ENCODE data around the gene SLC6A6. TPM values are rescaled to one million over a fixed set of nuclear protein-coding genes. Genes with fewer than 3 reads are reported as not detected.

The SLC6A6 gene
- total RNA-seq, 1 donor from 2014 or later = 35.4 TPM

DNA sequence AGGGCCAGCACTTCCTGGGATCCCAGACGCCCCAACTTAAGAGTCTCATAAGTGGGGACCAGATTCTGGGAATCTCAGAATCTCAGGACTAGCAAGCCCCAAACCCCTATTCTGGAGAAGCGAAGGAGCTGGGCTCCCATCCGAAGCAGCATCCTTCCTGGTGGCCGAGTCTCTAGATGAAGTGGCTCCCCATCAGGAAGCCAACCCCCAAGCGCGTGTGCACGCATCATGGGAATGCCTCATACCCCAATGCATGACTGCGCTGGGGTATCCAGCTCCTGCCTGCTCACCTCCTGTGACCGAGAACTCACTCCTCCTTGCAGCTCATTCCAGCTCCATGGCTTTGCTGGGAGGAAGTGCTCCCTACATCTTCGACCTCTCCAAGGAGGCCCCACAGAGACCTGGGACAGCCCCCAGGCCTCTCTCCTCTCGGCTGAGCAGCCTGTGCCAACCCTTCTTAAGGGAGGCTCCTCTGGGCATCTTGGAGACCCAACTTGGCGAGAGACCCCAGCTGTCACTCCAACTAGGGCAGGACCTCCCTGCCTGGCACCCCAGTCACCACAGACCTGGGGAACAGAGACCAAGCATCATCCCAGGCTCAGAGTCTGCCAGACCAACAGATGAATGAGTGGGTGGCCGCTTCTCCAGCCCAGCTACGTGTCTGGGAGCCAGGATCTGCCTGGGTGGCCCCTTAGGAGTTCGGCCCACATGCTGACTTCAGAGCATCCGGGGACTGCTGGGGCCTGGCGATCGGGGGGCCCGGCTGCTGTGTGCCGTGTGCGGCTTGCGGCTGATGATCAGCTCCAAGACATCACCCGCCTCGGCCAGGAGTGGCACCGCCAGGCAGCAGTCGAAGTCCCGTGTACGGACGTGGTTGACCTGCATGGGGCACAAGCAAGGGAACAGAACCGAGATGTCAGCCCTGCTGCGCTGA is 90.8 kb downstream of the SLC6A6 start:
- TF ChIP-seq CTCF (IDR thresholded peaks at IDR 0.05; ENCODE audit: borderline replicate concordance) = no peak
- Histone ChIP-seq H3K9me3 (replicated peaks) (no peaks in the 10 kb centered on the region), H3K4me3 (no peak overlapping the region), H3K27me3 (ENCODE audit: low read depth) (no peaks in the 10 kb centered on the region), H3K27ac (replicated peaks) (no peak overlapping the region), H3K36me3 (peaks cover 41% of the 10 kb centered on the region), H3K4me1 (peaks cover 8% of the 10 kb centered on the region)
- intact Hi-C loops (cut with micrococcal nuclease) = no loop called here
- no peak for DNase-seq

DNA sequence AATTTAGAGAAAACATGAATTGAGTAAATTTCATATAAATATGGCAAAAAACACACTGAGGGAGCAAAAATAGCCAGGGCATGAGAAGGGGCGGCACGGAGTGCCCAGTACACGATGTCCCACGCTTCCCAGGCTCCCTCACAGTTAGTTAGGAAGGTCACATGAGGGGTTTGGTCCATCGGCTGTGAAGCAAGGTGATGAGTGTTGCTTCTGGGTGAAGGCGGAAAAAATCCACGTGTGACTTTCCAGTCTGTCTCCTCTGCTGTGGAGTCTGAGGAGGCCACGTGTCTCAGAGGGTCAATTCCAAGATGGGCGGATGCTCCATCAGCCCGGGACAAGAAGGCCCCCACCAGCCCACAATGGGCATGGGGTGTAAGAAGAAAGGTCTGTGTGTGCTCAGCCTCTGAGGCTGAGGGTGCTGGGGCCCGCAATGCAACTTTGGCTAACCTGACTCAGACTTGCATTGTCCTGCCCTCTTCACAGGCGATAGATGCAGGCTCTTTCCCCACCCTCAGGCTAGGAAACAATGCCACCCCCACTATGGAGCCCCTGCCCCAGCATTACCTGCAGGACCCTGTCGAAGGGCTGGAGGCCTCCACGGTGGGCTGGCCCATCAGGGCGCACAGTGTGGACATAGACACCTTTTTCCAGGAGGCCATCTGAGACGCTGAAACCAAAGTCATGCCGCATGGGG is 92.0 kb downstream of the SLC6A6 start:
- peaks cover 53% of the 10 kb centered on the region for H3K36me3 ChIP-seq
- no peaks in the 10 kb centered on the region for H3K27me3 ChIP-seq (ENCODE audit: low read depth)
- H3K4me1 ChIP-seq = no peaks in the 10 kb centered on the region
- intact Hi-C loops (cut with micrococcal nuclease) = no loop called here
- H3K9me3 ChIP-seq (replicated peaks) = no peaks in the 10 kb centered on the region
- H3K4me3 ChIP-seq = no peak overlapping the region
- H3K27ac ChIP-seq (replicated peaks) = no peak overlapping the region
- TF ChIP-seq CTCF (IDR thresholded peaks at IDR 0.05; ENCODE audit: borderline replicate concordance) = no peak
- no peak for DNase-seq

GRCh38 chr3:14494973-14495300 is 92.5 kb downstream of the SLC6A6 start:
- Histone ChIP-seq H3K27ac (replicated peaks) (no peak overlapping the region), H3K4me1 (no peaks in the 10 kb centered on the region), H3K27me3 (ENCODE audit: low read depth) (no peaks in the 10 kb centered on the region), H3K4me3 (no peak overlapping the region), H3K36me3 (peaks cover 56% of the 10 kb centered on the region), H3K9me3 (replicated peaks) (no peaks in the 10 kb centered on the region)
- DNase-seq = no peak
- intact Hi-C loops (cut with micrococcal nuclease) = no loop called here
- TF ChIP-seq CTCF (IDR thresholded peaks at IDR 0.05; ENCODE audit: borderline replicate concordance) = no peak

GRCh38 chr3:14496351-14496750 is 93.9 kb downstream of the SLC6A6 start:
- Histone ChIP-seq H3K36me3 (peaks cover 56% of the 10 kb centered on the region), H3K27ac (replicated peaks) (no peak overlapping the region), H3K9me3 (replicated peaks) (peaks cover 4% of the 10 kb centered on the region), H3K4me3 (no peak overlapping the region), H3K27me3 (ENCODE audit: low read depth) (no peaks in the 10 kb centered on the region), H3K4me1 (no peaks in the 10 kb centered on the region)
- DNase-seq = no peak
- intact Hi-C loops (cut with micrococcal nuclease) = no loop called here
- TF ChIP-seq CTCF (IDR thresholded peaks at IDR 0.05; ENCODE audit: borderline replicate concordance) = no peak

- H3K4me1 ChIP-seq = no peaks in the 10 kb centered on the region
- H3K27ac ChIP-seq (replicated peaks) = no peak overlapping the region
- no peak for TF ChIP-seq CTCF (IDR thresholded peaks at IDR 0.05; ENCODE audit: borderline replicate concordance)
- H3K36me3 ChIP-seq = peaks cover 59% of the 10 kb centered on the region
- DNase-seq = no peak
- no peak overlapping the region for H3K4me3 ChIP-seq
- intact Hi-C loops (cut with micrococcal nuclease) = no loop called here
- peaks cover 13% of the 10 kb centered on the region for H3K9me3 ChIP-seq (replicated peaks)
- H3K27me3 ChIP-seq (ENCODE audit: low read depth) = no peaks in the 10 kb centered on the region
Measured at GRCh38 chr3:14497321-14497720, 94.9 kb downstream of the SLC6A6 start.

Measured in left ventricle myocardium inferior (tissue), 1 donor.